Epithelial cell of proximal tubule (primary cell): ENCODE data around the gene DCAF8. TPM values are rescaled to one million over a fixed set of nuclear protein-coding genes. Genes with fewer than 3 reads are reported as not detected.
A peak's percentile ranks its signal among the peaks of the same experiment; 100 is the strongest.

Source experiments
- DNase-seq: peaks from one replicate; pipeline ENCODE4 v3.0.0-alpha.2; 2011; ENCODE audit warnings: low read depth
- H3K4me3 ChIP-seq: 2 replicates; pipeline ENCODE4 v1.5.1; 2011; ENCODE audit warnings: low read depth, mild to moderate bottlenecking, low read length
- CTCF ChIP-seq: conservative IDR thresholded peaks from 2 replicates; pipeline ENCODE4 v1.5.1; 2012; ENCODE audit warnings: low read depth, mild to moderate bottlenecking, low read length
- total RNA-seq: library from RNA; depleted of rRNA; stranded (reverse); fragments of >200 nt; gene quantifications from 2 replicates; pipeline ENCODE4 v1.2.3, GENCODE V29; 2015

DCAF8 gene
- 32.3 and 41.6 TPM in 2 replicates for total RNA-seq

GRCh38 chr1:160261893-160262794 lies at the start of gene DCAF8:
Gene DCAF8 (minus strand): TSS chr1:160262549. CDS start chr1:160244008, 18,541 bp downstream.
- H3K4me3 ChIP-seq: peak within 1 kb of the TSS; percentile 91
- TF ChIP-seq CTCF: no peak
- DNase-seq: peak; percentile 68

- no peak overlapping the region for H3K4me3 ChIP-seq
- no peak for DNase-seq
- no peak for TF ChIP-seq CTCF
Measured at GRCh38 chr1:160309571-160309970, 47.2 kb upstream of the DCAF8 start.

- no peak for DNase-seq
- H3K4me3 ChIP-seq: no peak overlapping the region
- TF ChIP-seq CTCF: no peak
Measured at GRCh38 chr1:160309185-160309557, 46.8 kb upstream of the DCAF8 start.

GRCh38 chr1:160308451-160309184 lies 46.3 kb upstream of the DCAF8 start:
- no peak overlapping the region for H3K4me3 ChIP-seq

GRCh38 chr1:160307118-160307791 lies 44.9 kb upstream of the DCAF8 start:
- no peak for TF ChIP-seq CTCF
- H3K4me3 ChIP-seq: no peak overlapping the region
- DNase-seq: no peak

More at GRCh38 chr1:160308451-160309184, 46.3 kb upstream of the DCAF8 start:
- no peak for DNase-seq
- no peak for TF ChIP-seq CTCF

GRCh38 chr1:160300173-160300572 lies 37.8 kb upstream of the DCAF8 start:
- no peak for DNase-seq
- TF ChIP-seq CTCF: no peak

More at GRCh38 chr1:160300173-160300572, 37.8 kb upstream of the DCAF8 start:
- no peak overlapping the region for H3K4me3 ChIP-seq
